Measurements from ENCODE around the gene CEP128.

The CEP128 gene

DNA sequence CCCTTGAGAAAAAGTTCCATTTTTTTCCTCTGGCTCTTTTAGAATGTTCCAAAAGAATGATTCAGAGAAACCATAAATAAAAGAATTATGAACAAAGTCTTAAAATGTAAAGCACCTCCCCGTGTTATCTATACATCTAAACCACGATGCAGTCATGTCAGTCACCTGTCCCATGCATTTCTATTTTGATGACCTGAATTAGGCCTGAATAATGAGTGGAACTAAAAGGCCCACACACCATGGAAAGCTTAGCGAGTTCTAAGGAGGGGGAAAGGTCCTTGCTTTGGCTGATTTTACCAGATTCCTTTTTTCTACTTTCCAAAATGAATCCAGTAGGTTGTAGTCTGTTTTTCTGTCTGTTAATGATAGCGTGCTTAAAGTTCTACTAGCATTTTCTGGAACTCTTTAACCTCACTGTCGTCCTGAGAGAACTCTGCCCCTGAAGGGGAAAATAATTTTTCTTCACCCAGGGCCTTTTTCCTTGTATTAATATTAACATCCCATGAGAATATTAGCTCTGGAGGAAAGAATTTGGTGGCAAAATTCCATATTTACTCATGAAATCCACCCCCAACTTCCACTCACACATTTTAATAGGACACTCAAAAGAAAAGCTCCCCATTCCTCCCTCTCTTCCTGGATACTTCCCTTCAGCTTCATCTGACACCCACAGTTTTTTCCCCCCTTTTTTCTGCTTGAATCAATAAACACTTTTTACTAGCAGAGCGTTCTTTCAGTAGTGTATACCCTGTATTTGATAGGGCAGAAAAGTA lies 464.0 kb downstream of the CEP128 start:
- Mint-ChIP-seq H3K9me3 (peaks cover 35% of the 10 kb centered on the region), H3K27ac (no peak overlapping the region), H3K27me3 (no peaks in the 10 kb centered on the region), H3K4me3 (no peak overlapping the region), H3K4me1 (ENCODE audit: low read depth) (no peaks in the 10 kb centered on the region), H3K36me3 (ENCODE audit: low read depth) (no peaks in the 10 kb centered on the region)
- intact Hi-C loops (cut with micrococcal nuclease): no loop called here

GRCh38 chr14:80475074-80475473 lies 466.5 kb downstream of the CEP128 start:
- H3K9me3 Mint-ChIP-seq: peaks cover 51% of the 10 kb centered on the region

GRCh38 chr14:80468331-80469122 lies 473.0 kb downstream of the CEP128 start:
- H3K27me3 Mint-ChIP-seq: no peaks in the 10 kb centered on the region
- H3K36me3 Mint-ChIP-seq (ENCODE audit: low read depth): no peaks in the 10 kb centered on the region
- intact Hi-C loops (cut with micrococcal nuclease): no loop called here
- H3K4me1 Mint-ChIP-seq (ENCODE audit: low read depth): no peaks in the 10 kb centered on the region
- no peak overlapping the region for H3K4me3 Mint-ChIP-seq
- H3K27ac Mint-ChIP-seq: no peak overlapping the region
- H3K9me3 Mint-ChIP-seq: peaks cover 32% of the 10 kb centered on the region

More at GRCh38 chr14:80475074-80475473, 466.5 kb downstream of the CEP128 start:
- Mint-ChIP-seq H3K4me1 (ENCODE audit: low read depth) (no peaks in the 10 kb centered on the region), H3K27me3 (no peaks in the 10 kb centered on the region), H3K4me3 (no peak overlapping the region), H3K27ac (no peak overlapping the region), H3K36me3 (ENCODE audit: low read depth) (no peaks in the 10 kb centered on the region)
- intact Hi-C loops (cut with micrococcal nuclease): no loop called here

GRCh38 chr14:80465546-80466220 lies 475.9 kb downstream of the CEP128 start:
- H3K27ac Mint-ChIP-seq: no peak overlapping the region
- intact Hi-C loops (cut with micrococcal nuclease): no loop called here

DNA sequence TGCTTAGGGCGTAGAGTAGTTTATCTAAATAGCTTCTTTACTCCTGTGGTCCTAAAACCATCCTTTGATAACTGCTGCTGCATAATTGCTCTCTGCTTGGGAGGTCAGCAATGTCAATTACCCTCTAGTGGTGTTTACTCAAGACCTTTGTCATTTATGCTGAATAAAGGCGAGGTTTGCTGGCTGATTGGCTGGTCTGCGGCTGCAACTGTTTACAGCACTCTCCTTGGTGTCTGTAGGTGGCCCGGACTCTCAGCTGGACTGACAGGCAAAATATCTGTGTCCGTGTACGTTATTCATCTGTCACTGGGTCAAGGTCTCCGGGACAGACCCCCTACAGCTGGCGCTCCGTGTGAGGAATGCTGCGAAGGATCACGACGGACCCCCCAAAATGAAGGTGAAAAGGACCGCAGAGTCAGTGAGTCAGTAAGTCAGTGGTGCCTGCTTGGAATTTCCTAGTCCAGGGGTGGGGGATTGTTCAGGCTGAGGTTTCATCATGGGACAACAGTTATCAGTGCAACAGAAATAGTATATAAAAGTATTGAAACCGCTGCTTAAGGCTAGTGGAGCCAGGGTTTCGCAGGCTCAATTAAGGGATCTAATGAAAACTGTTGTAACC lies 476.9 kb downstream of the CEP128 start:
- H3K4me3 Mint-ChIP-seq: no peak overlapping the region
- no peak overlapping the region for H3K27ac Mint-ChIP-seq

More at GRCh38 chr14:80465546-80466220, 475.9 kb downstream of the CEP128 start:
- Mint-ChIP-seq H3K9me3 (peaks cover 8% of the 10 kb centered on the region), H3K4me3 (no peak overlapping the region), H3K4me1 (ENCODE audit: low read depth) (no peaks in the 10 kb centered on the region), H3K36me3 (ENCODE audit: low read depth) (no peaks in the 10 kb centered on the region), H3K27me3 (no peaks in the 10 kb centered on the region)

GRCh38 chr14:80456209-80456608 lies 485.3 kb downstream of the CEP128 start:
- no peaks in the 10 kb centered on the region for H3K36me3 Mint-ChIP-seq (ENCODE audit: low read depth)
- H3K27me3 Mint-ChIP-seq: no peaks in the 10 kb centered on the region

More for the DNA sequence above, 476.9 kb downstream of the CEP128 start:
- Mint-ChIP-seq H3K27me3 (no peaks in the 10 kb centered on the region), H3K9me3 (peaks cover 8% of the 10 kb centered on the region), H3K4me1 (ENCODE audit: low read depth) (no peaks in the 10 kb centered on the region), H3K36me3 (ENCODE audit: low read depth) (no peaks in the 10 kb centered on the region)
- intact Hi-C loops (cut with micrococcal nuclease): no loop called here

GRCh38 chr14:80455031-80455430 lies 486.5 kb downstream of the CEP128 start:
- Mint-ChIP-seq H3K36me3 (ENCODE audit: low read depth) (no peaks in the 10 kb centered on the region), H3K27me3 (no peaks in the 10 kb centered on the region), H3K27ac (no peak overlapping the region), H3K9me3 (peaks cover 24% of the 10 kb centered on the region), H3K4me1 (ENCODE audit: low read depth) (no peaks in the 10 kb centered on the region), H3K4me3 (no peak overlapping the region)
- intact Hi-C loops (cut with micrococcal nuclease): no loop called here

More at GRCh38 chr14:80456209-80456608, 485.3 kb downstream of the CEP128 start:
- peaks cover 12% of the 10 kb centered on the region for H3K9me3 Mint-ChIP-seq
- H3K27ac Mint-ChIP-seq: no peak overlapping the region
- H3K4me3 Mint-ChIP-seq: no peak overlapping the region
- intact Hi-C loops (cut with micrococcal nuclease): no loop called here
- no peaks in the 10 kb centered on the region for H3K4me1 Mint-ChIP-seq (ENCODE audit: low read depth)

GRCh38 chr14:80448267-80448666 lies 493.3 kb downstream of the CEP128 start:
- peaks cover 46% of the 10 kb centered on the region for H3K9me3 Mint-ChIP-seq
- intact Hi-C loops (cut with micrococcal nuclease): no loop called here
- H3K36me3 Mint-ChIP-seq (ENCODE audit: low read depth): no peaks in the 10 kb centered on the region
- no peak overlapping the region for H3K27ac Mint-ChIP-seq
- no peaks in the 10 kb centered on the region for H3K4me1 Mint-ChIP-seq (ENCODE audit: low read depth)
- H3K27me3 Mint-ChIP-seq: no peaks in the 10 kb centered on the region
- H3K4me3 Mint-ChIP-seq: no peak overlapping the region

DNA sequence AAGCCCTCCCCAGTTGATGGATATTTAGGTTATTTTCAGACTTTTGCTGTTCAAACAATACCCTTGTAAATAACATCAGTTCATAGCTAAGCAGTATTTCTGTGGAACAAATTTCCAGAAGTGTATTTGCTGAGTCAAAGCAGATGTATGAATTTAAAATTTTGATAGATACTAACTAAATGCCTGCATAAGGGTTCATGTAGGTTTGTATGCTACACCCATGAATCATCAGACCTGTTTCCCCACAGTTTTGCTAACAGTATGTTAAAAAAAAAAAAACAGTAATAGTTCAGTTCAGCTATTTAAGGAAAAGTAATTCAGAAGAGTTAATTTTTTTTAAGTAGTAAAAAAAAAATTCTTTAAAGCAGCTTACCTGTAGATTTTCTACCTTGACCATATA lies 494.1 kb downstream of the CEP128 start:
- no peak overlapping the region for H3K4me3 Mint-ChIP-seq
- no peaks in the 10 kb centered on the region for H3K27me3 Mint-ChIP-seq
- H3K9me3 Mint-ChIP-seq: peaks cover 46% of the 10 kb centered on the region
- intact Hi-C loops (cut with micrococcal nuclease): no loop called here
- H3K36me3 Mint-ChIP-seq (ENCODE audit: low read depth): no peaks in the 10 kb centered on the region
- H3K4me1 Mint-ChIP-seq (ENCODE audit: low read depth): no peaks in the 10 kb centered on the region
- no peak overlapping the region for H3K27ac Mint-ChIP-seq

Measured in dendritic cell treated with granulocyte-macrophage colony-stimulating factor and Interleukin-4, amounts not matched to agents 40 ng/mL and 50 ng/mL, for 4 days (primary cell).